Activated CD8-positive, alpha-beta memory T cell treated with anti-CD3 and anti-CD28 coated beads, Interleukin-2, amount 50 U/mL, for 24 hours (primary cell): ENCODE data around the gene SAA4.
"Not testable (repeated sequence)": the region's sequence is repeated elsewhere in the genome, so short reads cannot be mapped to it uniquely, and the experiment has no call there.

Experiments used
- DNase-seq: peaks from one replicate; pipeline ENCODE4 v3.0.0-alpha.2; 2020; ENCODE audit errors: extremely low read depth

SAA4 gene

GRCh38 chr11:18189476-18190245, 46.9 kb downstream of the SAA4 start:
- not testable (repeated sequence) for DNase-seq

- DNase-seq, result no peak
Observed at GRCh38 chr11:18188796-18189195, 47.8 kb downstream of the SAA4 start.
